K562 (cell line): Measurements from ENCODE around the gene ACTN3. TPM values are rescaled to one million over a fixed set of nuclear protein-coding genes. Genes with fewer than 3 reads are reported as not detected.

Source experiments
- CC2D1A ChIP-seq: fragments of 450-650 bp; IDR thresholded peaks from 2 replicates; pipeline ENCODE4 v1.6.1; 2017; ENCODE audit warnings: mild to moderate bottlenecking
- FOS ChIP-seq: IDR thresholded peaks from 3 replicates; pipeline ENCODE4 v1.6.1; 2011; ENCODE audit not compliant: insufficient read length; ENCODE audit errors: extremely low read depth
- HEY1 ChIP-seq: fragments of 250-450 bp; sonication (Bioruptor Pico); IDR thresholded peaks from 2 replicates; pipeline ENCODE4 v1.5.0; 2020; ENCODE audit warnings: mild to moderate bottlenecking, moderate library complexity, borderline replicate concordance
- HSF4 ChIP-seq: fragments of 250-450 bp; sonication (Bioruptor Pico); IDR thresholded peaks from 2 replicates; pipeline ENCODE4 v2.1.2; 2022; ENCODE audit warnings: mild to moderate bottlenecking, moderate library complexity, borderline replicate concordance
- MAFF ChIP-seq: IDR thresholded peaks from 2 replicates; pipeline ENCODE4 v1.6.1; 2012; ENCODE audit warnings: low read length, improper control_type of control experiment
- PTRF ChIP-seq: fragments of 450-650 bp; IDR thresholded peaks from 2 replicates; pipeline ENCODE4 v1.6.1; 2016; ENCODE audit warnings: mild to moderate bottlenecking, missing genetic modification characterization, missing compliant biosample characterization
- SOX6 ChIP-seq: fragments of 450-650 bp; IDR thresholded peaks from 2 replicates; pipeline ENCODE4 v1.6.1; 2014; ENCODE audit warnings: mild to moderate bottlenecking
- XRCC4 ChIP-seq: IDR thresholded peaks from one replicate; pipeline ENCODE4 v1.6.1; 2011; ENCODE audit not compliant: insufficient read depth, insufficient read length; ENCODE audit errors: extremely low read depth
- YBX1 ChIP-seq: fragments of 450-650 bp; IDR thresholded peaks from 2 replicates; pipeline ENCODE4 v1.7.1; 2016; ENCODE audit warnings: mild to moderate bottlenecking
- ZNF316 ChIP-seq: fragments of 450-650 bp; IDR thresholded peaks from 2 replicates; pipeline ENCODE4 v1.6.1; 2016
- ZNF584 ChIP-seq: fragments of 200-800 bp; sonication (Bioruptor generic); IDR thresholded peaks from 2 replicates; pipeline ENCODE4 v1.6.1; 2016; ENCODE audit warnings: low read depth, mild to moderate bottlenecking, missing genetic modification characterization, missing compliant biosample characterization
- polyA plus RNA-seq, 8 experiments: library from polyadenylated mRNA; depleted of rRNA in 4 of 8; stranded (reverse) in 5 of 8; unstranded in 3 of 8; fragments of >200 nt; fragmentation: Nextera tagmentation in 2 of 8; fragmentation: Illumina TruSeq in 1 of 8; extraction: Ambion mirVana in 2 of 8; extraction: Trizol in 1 of 8; gene quantifications; 2 replicates each; pipeline versions ENCODE4 v1.2.1 to v1.2.3, GENCODE V29; 2011 to 2014; ENCODE audit warnings: inconsistent platforms in 1 of 8, missing spikeins in 1 of 8
- total RNA-seq, 7 experiments: library from RNA; depleted of rRNA in 6 of 7; stranded (reverse); fragments of >200 nt in 6 of 7; fragmentation: Illumina TruSeq in 2 of 7; extraction: Trizol in 2 of 7; gene quantifications; 2 replicates each; pipeline versions ENCODE4 v1.2.1 to v1.2.3, GENCODE V29; 2011 to 2021; ENCODE audit warnings: low replicate concordance in 1 of 7
- TF ChIP-seq, protein P1 (sequence below): fragments of 450-650 bp; IDR thresholded peaks from 2 replicates; pipeline ENCODE4 v1.6.1; 2017; ENCODE audit warnings: antibody characterized with exemption, mild to moderate bottlenecking
- TF ChIP-seq, protein P2 (sequence below): sonication (generic); formaldehyde crosslinking; IDR thresholded peaks from 2 replicates; pipeline ENCODE4 v1.8.0; 2022; ENCODE audit warnings: mild to moderate bottlenecking, missing genetic modification reagents, borderline replicate concordance
- TF ChIP-seq, protein P3 (sequence below): sonication (generic); formaldehyde crosslinking; IDR thresholded peaks from 2 replicates; pipeline ENCODE4 v1.8.1; 2023; ENCODE audit warnings: mild to moderate bottlenecking, missing genetic modification reagents
- TF ChIP-seq, protein P4 (sequence below): sonication (generic); formaldehyde crosslinking; IDR thresholded peaks from 2 replicates; pipeline ENCODE4 v1.8.1; 2023; ENCODE audit warnings: missing genetic modification reagents, mild to moderate bottlenecking, borderline replicate concordance

ACTN3 gene
- total and polyA plus RNA-seq, 9 of the 15 experiments (the other 6 are each of a cell fraction or from before 2014, with no cell fraction given): not detected

DNA sequence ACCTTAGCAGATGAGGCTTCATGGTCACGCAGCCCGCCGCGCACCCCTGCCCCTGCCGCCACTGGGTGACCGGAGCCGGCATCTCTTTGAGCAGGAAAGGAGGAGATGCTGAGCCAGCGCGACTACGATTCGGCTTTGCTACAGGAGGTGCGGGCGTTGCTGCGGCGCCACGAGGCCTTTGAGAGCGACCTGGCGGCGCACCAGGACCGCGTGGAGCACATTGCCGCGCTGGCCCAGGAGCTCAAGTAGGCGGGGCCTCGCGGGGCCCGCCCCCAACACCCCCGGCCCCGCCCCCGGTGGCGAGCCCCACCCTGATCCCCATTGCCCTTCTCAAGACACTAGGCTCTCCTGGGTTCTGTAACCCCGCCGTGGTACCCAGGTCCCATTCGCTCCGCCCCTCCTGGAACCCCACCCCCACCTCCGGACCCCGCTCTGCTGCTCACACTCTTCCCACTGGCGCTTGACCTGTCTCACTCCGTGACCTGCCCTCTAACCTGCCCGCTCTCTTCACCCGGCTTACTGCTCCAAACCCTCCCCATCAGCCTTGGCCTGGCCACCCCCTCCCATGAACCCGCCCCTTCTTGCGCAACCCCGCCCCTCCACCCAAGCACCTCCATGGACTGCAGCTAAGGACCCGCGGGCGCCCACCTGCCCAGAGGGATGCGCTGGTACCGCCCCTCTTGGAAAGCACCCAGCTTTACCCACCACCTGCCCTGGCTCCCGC is 12.6 kb downstream of the ACTN3 start (continued):
- TF ChIP-seq, protein P1, sequence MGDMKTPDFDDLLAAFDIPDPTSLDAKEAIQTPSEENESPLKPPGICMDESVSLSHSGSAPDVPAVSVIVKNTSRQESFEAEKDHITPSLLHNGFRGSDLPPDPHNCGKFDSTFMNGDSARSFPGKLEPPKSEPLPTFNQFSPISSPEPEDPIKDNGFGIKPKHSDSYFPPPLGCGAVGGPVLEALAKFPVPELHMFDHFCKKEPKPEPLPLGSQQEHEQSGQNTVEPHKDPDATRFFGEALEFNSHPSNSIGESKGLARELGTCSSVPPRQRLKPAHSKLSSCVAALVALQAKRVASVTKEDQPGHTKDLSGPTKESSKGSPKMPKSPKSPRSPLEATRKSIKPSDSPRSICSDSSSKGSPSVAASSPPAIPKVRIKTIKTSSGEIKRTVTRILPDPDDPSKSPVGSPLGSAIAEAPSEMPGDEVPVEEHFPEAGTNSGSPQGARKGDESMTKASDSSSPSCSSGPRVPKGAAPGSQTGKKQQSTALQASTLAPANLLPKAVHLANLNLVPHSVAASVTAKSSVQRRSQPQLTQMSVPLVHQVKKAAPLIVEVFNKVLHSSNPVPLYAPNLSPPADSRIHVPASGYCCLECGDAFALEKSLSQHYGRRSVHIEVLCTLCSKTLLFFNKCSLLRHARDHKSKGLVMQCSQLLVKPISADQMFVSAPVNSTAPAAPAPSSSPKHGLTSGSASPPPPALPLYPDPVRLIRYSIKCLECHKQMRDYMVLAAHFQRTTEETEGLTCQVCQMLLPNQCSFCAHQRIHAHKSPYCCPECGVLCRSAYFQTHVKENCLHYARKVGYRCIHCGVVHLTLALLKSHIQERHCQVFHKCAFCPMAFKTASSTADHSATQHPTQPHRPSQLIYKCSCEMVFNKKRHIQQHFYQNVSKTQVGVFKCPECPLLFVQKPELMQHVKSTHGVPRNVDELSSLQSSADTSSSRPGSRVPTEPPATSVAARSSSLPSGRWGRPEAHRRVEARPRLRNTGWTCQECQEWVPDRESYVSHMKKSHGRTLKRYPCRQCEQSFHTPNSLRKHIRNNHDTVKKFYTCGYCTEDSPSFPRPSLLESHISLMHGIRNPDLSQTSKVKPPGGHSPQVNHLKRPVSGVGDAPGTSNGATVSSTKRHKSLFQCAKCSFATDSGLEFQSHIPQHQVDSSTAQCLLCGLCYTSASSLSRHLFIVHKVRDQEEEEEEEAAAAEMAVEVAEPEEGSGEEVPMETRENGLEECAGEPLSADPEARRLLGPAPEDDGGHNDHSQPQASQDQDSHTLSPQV: peak; percentile 93
- TF ChIP-seq YBX1: no peak
- TF ChIP-seq, protein P2, sequence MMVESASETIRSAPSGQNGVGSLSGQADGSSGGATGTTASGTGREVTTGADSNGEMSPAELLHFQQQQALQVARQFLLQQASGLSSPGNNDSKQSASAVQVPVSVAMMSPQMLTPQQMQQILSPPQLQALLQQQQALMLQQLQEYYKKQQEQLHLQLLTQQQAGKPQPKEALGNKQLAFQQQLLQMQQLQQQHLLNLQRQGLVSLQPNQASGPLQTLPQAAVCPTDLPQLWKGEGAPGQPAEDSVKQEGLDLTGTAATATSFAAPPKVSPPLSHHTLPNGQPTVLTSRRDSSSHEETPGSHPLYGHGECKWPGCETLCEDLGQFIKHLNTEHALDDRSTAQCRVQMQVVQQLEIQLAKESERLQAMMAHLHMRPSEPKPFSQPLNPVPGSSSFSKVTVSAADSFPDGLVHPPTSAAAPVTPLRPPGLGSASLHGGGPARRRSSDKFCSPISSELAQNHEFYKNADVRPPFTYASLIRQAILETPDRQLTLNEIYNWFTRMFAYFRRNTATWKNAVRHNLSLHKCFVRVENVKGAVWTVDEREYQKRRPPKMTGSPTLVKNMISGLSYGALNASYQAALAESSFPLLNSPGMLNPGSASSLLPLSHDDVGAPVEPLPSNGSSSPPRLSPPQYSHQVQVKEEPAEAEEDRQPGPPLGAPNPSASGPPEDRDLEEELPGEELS (CRISPR knock-in tag): peak; percentile 95; the same call in 1 of the 2 replicates
- no peak for TF ChIP-seq FOS
- TF ChIP-seq SOX6: no peak
- TF ChIP-seq HEY1 (CRISPR knock-in tag): no peak
- TF ChIP-seq MAFF: no peak
- TF ChIP-seq, protein P3, sequence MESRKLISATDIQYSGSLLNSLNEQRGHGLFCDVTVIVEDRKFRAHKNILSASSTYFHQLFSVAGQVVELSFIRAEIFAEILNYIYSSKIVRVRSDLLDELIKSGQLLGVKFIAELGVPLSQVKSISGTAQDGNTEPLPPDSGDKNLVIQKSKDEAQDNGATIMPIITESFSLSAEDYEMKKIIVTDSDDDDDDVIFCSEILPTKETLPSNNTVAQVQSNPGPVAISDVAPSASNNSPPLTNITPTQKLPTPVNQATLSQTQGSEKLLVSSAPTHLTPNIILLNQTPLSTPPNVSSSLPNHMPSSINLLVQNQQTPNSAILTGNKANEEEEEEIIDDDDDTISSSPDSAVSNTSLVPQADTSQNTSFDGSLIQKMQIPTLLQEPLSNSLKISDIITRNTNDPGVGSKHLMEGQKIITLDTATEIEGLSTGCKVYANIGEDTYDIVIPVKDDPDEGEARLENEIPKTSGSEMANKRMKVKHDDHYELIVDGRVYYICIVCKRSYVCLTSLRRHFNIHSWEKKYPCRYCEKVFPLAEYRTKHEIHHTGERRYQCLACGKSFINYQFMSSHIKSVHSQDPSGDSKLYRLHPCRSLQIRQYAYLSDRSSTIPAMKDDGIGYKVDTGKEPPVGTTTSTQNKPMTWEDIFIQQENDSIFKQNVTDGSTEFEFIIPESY (CRISPR knock-in tag): peak; percentile 97
- TF ChIP-seq ZNF316: peak; percentile 31; the same call in 1 of the 2 replicates
- TF ChIP-seq PTRF (tag): no peak
- TF ChIP-seq HSF4 (CRISPR knock-in tag): no peak
- TF ChIP-seq XRCC4: no peak
- TF ChIP-seq CC2D1A: no peak
- TF ChIP-seq, protein P4, sequence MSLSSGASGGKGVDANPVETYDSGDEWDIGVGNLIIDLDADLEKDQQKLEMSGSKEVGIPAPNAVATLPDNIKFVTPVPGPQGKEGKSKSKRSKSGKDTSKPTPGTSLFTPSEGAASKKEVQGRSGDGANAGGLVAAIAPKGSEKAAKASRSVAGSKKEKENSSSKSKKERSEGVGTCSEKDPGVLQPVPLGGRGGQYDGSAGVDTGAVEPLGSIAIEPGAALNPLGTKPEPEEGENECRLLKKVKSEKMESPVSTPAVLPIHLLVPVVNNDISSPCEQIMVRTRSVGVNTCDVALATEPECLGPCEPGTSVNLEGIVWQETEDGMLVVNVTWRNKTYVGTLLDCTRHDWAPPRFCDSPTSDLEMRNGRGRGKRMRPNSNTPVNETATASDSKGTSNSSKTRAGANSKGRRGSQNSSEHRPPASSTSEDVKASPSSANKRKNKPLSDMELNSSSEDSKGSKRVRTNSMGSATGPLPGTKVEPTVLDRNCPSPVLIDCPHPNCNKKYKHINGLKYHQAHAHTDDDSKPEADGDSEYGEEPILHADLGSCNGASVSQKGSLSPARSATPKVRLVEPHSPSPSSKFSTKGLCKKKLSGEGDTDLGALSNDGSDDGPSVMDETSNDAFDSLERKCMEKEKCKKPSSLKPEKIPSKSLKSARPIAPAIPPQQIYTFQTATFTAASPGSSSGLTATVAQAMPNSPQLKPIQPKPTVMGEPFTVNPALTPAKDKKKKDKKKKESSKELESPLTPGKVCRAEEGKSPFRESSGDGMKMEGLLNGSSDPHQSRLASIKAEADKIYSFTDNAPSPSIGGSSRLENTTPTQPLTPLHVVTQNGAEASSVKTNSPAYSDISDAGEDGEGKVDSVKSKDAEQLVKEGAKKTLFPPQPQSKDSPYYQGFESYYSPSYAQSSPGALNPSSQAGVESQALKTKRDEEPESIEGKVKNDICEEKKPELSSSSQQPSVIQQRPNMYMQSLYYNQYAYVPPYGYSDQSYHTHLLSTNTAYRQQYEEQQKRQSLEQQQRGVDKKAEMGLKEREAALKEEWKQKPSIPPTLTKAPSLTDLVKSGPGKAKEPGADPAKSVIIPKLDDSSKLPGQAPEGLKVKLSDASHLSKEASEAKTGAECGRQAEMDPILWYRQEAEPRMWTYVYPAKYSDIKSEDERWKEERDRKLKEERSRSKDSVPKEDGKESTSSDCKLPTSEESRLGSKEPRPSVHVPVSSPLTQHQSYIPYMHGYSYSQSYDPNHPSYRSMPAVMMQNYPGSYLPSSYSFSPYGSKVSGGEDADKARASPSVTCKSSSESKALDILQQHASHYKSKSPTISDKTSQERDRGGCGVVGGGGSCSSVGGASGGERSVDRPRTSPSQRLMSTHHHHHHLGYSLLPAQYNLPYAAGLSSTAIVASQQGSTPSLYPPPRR: no peak
- TF ChIP-seq ZNF584 (CRISPR knock-in tag): no peak
